ENCODE results near the gene CYGB. TPM values are rescaled to one million over a fixed set of nuclear protein-coding genes. Genes with fewer than 3 reads are reported as not detected.

CYGB gene
- total RNA-seq, result 30.0 TPM

DNA sequence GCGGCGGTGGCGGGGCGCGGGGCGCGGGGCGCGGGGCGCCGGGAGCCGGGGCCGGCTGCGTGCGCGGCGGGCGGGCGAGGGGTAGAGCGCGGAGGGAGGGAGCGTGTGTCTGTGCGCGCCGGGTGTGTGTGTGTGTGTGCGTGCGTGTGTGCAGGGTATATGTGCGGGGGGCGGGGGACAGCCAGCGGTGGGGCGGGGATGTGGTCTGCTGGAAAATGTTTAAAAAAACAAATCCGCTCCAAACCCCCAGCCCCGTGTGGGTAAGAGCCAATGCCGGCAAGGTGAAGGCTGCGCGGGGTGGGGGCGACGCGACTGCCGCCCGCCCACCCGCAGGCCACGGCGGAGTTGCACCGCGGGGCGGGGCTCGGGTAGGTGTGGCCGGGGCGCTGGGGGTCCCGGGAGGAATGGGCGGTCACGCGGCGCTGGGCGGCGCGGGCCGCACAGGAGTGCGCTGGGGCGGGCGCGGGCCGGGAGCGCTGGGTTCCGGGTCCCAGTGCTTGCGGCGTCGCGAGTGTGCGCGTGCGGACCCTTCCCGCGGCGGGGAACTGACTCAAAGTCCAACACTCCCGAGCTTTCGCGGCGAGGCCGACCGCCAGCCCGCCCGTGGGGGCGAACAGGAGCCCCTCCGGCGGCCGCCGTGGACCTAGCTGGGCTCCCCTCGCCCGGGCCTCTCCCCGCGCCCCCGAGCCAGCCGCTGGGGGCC is at the start of gene CYGB:
CYGB (minus strand) TSS at position 132 of the 703 bp plus-strand sequence. CDS start 167 bp downstream, outside the sequence.
- Histone ChIP-seq H3K27me3 (no peaks in the 10 kb centered on the region), H3K36me3 (no peaks in the 10 kb centered on the region), H3K27ac (peak within 1 kb of the TSS; percentile 88), H3K4me1 (peaks cover 69% of the 10 kb centered on the region), H3K9me3 (no peaks in the 10 kb centered on the region), H3K4me3 (peak within 1 kb of the TSS; percentile 55)
- no peak for DNase-seq (ENCODE audit: extremely low spot score in 2 of 2)
- intact Hi-C loops (cut with DNase I), result loop anchor here (10.0 kb wide), 1 partner anchor 177 kb away; the partner anchor contains the start of gene MXRA7
- peak in 1 of 2 donors; percentile 69 for TF ChIP-seq POLR2A (IDR thresholded peaks at IDR 0.05)
- TF ChIP-seq, protein P1, sequence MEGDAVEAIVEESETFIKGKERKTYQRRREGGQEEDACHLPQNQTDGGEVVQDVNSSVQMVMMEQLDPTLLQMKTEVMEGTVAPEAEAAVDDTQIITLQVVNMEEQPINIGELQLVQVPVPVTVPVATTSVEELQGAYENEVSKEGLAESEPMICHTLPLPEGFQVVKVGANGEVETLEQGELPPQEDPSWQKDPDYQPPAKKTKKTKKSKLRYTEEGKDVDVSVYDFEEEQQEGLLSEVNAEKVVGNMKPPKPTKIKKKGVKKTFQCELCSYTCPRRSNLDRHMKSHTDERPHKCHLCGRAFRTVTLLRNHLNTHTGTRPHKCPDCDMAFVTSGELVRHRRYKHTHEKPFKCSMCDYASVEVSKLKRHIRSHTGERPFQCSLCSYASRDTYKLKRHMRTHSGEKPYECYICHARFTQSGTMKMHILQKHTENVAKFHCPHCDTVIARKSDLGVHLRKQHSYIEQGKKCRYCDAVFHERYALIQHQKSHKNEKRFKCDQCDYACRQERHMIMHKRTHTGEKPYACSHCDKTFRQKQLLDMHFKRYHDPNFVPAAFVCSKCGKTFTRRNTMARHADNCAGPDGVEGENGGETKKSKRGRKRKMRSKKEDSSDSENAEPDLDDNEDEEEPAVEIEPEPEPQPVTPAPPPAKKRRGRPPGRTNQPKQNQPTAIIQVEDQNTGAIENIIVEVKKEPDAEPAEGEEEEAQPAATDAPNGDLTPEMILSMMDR (IDR thresholded peaks at IDR 0.05), result no peak
- TF ChIP-seq POLR2AphosphoS5 (IDR thresholded peaks at IDR 0.05; ENCODE audit: insufficient read depth in 1 of 2, low read depth in 1 of 2), result no peak

- no peak for DNase-seq (ENCODE audit: extremely low spot score in 2 of 2)
- intact Hi-C loops (cut with DNase I), result no loop called here
Measured at GRCh38 chr17:76586741-76587487, 49.4 kb upstream of the CYGB start.

DNA sequence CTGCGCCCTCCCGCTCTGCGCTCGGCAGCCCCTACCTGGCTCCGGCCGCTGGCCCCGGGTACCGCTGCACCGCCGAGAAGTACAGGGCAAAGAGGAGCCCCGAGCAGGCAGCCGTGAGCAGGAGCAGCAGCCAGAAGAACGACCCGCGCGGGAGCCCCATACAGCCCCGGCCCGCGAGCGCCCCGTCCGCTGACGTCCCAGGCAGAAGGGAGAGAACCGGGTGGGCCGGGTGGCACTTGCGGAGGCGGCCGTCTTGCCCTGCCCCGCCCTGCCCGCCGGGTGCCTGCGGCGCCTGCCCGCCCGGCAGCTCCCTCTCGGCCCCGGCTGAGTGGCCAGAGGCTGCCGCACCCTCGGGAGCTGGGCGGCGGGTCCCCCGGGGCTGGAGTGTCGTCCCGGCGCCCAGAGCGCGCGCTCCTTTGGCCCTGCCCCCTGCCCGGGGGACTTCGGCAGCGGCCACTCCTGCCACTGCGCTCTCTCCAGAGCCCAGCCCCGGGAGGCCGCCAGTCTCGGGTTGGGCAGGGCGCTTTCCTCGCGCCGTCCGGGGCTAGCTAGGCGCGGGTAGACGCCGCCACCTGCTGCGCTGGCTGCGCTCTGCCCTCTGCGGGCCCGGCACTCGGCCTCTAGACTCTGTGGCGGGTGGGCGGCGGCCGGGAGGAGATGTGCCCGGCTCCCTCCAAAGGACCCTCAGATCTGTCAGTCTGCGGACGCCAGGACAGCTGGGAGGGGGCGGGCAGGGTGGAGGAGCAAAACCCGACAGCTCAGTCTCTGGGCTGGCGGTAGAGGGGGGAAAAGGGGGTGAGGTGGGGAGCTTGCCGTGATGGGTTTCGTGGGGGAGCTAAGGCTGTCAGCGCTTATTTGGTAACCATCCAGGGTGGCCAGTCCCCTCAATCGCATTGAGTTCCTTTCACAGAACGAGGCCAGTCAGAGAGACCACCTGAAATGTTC is 48.4 kb upstream of the CYGB start, which contains the start of gene ST6GALNAC2:
ST6GALNAC2 (minus strand) TSS at position 212 of the 945 bp plus-strand sequence; CDS start at position 160, 52 bp downstream.
- no peak for DNase-seq (ENCODE audit: extremely low spot score in 2 of 2)
- peaks cover 30% of the 10 kb centered on the region for H3K4me1 ChIP-seq

More at GRCh38 chr17:76586741-76587487, 49.4 kb upstream of the CYGB start:
- H3K27me3 ChIP-seq, result no peaks in the 10 kb centered on the region
- H3K4me3 ChIP-seq, result no peak overlapping the region
- TF ChIP-seq POLR2A (IDR thresholded peaks at IDR 0.05) (no peak), POLR2AphosphoS5 (IDR thresholded peaks at IDR 0.05; ENCODE audit: insufficient read depth in 1 of 2, low read depth in 1 of 2) (peak in 1 of 2 donors; percentile 23)
- TF ChIP-seq, protein P1 (IDR thresholded peaks at IDR 0.05), result no peak
- H3K9me3 ChIP-seq, result no peaks in the 10 kb centered on the region
- H3K27ac ChIP-seq, result peak overlapping the region; percentile 74
- H3K36me3 ChIP-seq, result no peaks in the 10 kb centered on the region
- H3K4me1 ChIP-seq, result peaks cover 29% of the 10 kb centered on the region

DNA sequence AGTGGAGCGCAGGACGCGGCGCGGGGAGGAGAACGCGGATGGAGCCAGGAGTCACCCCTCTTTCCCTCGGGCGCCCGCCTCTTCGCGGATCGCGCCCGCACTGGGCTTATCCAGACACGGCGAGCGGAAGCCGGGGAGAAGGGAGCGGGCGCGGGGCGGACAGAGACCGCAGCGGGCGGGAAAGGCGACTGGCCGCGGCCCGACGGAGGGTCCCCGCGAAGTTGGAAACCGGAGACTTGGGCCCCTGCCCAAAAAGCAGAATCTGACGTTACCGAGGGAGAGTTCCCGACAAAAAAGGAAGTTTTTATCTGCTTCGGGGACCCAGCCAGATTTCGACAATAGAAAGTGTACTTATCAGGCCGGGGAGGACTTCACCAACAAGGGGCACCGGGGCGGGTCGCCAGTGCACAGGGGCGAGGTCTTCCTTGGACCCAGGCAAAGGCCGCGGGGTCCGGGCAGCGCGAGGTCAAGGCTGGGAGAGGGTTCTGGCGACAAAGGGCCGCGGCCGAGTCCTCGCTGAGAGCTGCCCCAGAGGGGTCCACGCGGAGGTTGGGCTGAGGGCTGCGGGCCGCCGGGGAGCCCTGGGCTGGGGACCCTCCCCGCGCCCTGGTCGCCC is 47.6 kb upstream of the CYGB start:
- Histone ChIP-seq H3K36me3 (no peaks in the 10 kb centered on the region), H3K4me3 (peak overlapping the region; percentile 54 to 57), H3K27ac (peak overlapping the region; percentile 74), H3K4me1 (peaks cover 37% of the 10 kb centered on the region), H3K9me3 (no peaks in the 10 kb centered on the region), H3K27me3 (no peaks in the 10 kb centered on the region)
- no peak for DNase-seq (ENCODE audit: extremely low spot score in 2 of 2)
- TF ChIP-seq, protein P1 (IDR thresholded peaks at IDR 0.05), result no peak
- TF ChIP-seq POLR2AphosphoS5 (IDR thresholded peaks at IDR 0.05; ENCODE audit: insufficient read depth in 1 of 2, low read depth in 1 of 2) (peak in 1 of 2 donors; percentile 43), POLR2A (IDR thresholded peaks at IDR 0.05) (peak in 1 of 2 donors; percentile 2)
- intact Hi-C loops (cut with DNase I), result no loop called here

More for the DNA sequence above, 48.4 kb upstream of the CYGB start, which contains the start of gene ST6GALNAC2:
- Histone ChIP-seq H3K27me3 (no peaks in the 10 kb centered on the region), H3K9me3 (no peaks in the 10 kb centered on the region), H3K27ac (peak within 1 kb of the TSS; percentile 74), H3K36me3 (no peaks in the 10 kb centered on the region), H3K4me3 (peak within 1 kb of the TSS; percentile 54 to 57)
- intact Hi-C loops (cut with DNase I), result no loop called here
- TF ChIP-seq, protein P1 (IDR thresholded peaks at IDR 0.05), result no peak
- TF ChIP-seq POLR2AphosphoS5 (IDR thresholded peaks at IDR 0.05; ENCODE audit: insufficient read depth in 1 of 2, low read depth in 1 of 2), result peak in 1 of 2 donors; percentile 9
- TF ChIP-seq POLR2A (IDR thresholded peaks at IDR 0.05), result peak in 1 of 2 donors; percentile 0

Measured in vagina (tissue), 2 donors.